GM21529 (cell line): ENCODE results near the gene MMP23B.
A peak's percentile ranks its signal among the peaks of the same experiment; 100 is the strongest.

ENCODE experiments used
- ATAC-seq: cut with Tn5 transposase; IDR thresholded peaks from one replicate; pipeline ENCODE4 v1.9.1; 2021; ENCODE audit not compliant: unreplicated experiment

Gene MMP23B

GRCh38 chr1:1602304-1602967 lies 29.5 kb upstream of the MMP23B start:
- ATAC-seq = no peak

DNA sequence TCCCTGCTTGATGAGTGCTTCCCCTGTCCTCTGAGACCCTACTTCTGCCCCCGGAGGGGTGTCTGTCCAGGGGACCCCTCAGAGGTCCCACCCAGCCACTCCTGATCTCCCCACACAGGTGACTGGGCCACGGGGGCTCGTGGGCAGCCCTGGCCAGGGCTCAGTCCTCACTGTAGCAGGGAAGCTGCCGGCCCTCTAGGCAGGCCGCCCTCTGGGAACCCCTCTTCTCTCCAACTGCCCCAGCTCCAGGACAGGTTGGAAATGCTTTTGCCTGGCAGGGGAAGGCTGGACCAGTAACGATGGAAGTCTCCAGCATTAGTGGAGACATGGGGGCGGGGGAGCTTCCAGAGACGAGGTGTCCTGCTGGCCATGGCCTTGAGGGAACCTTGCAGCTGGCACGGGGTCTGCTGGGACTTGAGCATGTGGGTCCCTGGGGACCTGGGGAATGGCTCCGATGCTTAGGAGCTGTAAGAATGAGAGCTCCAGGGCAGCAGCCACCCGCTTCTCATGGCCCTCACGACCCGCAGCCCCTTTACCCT lies 28.9 kb upstream of the MMP23B start:
- no peak for ATAC-seq

GRCh38 chr1:1603671-1604373 lies 28.2 kb upstream of the MMP23B start:
- ATAC-seq = no peak

DNA sequence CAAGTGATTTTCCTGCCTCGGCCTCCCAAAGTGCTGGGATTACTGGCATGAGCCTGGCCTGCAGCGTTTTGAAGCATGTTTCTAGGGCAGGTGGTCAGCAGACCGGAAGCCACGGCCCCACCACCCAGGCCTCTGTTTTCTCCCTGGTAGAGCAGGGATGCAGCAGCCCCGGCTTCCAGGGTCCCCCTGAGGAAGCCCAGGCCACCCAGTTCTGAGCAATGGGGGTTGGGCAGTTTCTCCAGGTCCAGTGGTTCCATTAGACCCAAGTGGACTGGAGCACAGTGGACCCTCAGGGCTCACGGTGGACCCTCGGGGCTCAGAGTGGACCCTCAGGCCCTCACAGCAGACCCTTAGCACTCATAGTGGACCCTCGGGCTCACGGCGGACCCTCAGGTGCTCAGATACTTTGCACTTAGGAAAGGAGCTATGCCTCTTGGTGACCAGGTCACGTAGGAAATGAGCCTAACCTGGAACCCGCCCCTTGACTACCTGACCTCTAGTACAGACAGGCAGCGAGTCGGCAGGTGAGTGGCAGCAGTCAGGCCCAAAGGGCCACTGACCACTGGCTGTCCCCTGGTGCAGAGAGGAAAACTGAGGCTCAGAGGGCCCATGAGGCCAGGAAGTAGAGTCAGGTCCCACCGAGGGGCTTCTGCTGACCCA lies 27.5 kb upstream of the MMP23B start:
- ATAC-seq = no peak

DNA sequence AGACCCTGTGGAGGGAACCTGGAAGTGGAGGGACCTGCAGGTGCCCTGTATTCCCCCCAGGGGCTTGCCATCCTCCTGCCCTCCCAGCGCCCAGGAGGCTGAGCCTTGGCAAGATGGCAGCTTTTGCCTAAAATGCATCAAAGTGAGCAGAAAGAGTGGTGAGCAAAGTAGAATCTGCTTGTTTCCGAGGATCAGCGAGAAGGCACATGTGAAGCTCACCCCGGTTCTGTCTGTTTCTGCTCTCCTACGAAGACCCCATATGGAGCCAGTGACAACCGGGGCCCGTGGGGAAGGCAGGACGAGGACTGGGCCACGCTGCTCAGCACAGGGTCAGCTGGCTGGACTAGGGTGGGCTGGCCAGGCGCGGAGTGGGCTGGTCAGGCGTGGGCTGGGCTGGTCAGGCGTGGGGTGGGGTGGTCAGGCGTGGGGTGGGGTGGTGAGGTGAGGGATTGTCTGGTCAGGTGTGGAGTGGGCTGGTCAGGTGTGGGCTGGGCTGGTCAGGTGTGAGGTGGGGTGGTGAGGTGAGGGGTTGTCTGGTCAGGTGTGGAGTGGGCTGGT lies 26.9 kb upstream of the MMP23B start:
- ATAC-seq = no peak

DNA sequence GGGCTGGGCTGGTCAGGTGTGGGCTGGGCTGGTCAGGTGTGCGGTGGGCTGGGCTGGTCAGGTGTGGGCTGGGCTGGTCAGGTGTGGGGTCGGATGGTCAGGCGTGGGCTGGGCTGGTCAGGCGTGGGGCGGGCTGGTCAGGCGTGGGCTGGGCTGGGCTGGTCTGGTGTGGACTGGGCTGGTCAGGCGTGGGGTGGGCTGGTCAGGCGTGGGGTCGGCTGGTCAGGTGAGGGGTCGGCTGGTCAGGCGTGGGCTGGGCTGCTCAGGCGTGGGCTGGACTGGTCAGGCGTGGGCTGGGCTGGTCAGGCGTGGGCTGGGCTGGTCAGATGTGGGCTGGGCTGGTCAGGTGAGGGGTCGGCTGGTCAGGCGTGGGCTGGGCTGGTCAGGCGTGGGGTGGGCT lies 26.2 kb upstream of the MMP23B start:
- ATAC-seq = no peak

DNA sequence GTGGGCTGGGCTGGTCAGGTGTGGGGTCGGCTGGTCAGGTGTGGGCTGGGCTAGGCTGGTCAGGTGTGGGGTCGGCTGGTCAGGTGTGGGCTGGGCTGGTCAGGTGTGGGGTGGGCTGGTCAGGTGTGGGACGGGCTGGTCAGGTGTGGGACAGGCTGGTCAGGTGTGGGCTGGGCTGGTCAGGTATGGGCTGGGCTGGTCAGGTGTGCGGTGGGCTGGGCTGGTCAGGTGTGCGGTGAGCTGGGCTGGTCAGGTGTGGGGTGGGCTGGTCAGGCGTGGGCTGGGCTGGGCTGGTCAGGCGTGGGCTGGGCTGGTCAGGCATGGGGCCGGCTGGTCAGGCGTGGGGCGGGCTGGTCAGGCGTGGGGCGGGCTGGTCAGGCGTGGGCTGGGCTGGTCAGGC lies 25.7 kb upstream of the MMP23B start:
- ATAC-seq = no peak

DNA sequence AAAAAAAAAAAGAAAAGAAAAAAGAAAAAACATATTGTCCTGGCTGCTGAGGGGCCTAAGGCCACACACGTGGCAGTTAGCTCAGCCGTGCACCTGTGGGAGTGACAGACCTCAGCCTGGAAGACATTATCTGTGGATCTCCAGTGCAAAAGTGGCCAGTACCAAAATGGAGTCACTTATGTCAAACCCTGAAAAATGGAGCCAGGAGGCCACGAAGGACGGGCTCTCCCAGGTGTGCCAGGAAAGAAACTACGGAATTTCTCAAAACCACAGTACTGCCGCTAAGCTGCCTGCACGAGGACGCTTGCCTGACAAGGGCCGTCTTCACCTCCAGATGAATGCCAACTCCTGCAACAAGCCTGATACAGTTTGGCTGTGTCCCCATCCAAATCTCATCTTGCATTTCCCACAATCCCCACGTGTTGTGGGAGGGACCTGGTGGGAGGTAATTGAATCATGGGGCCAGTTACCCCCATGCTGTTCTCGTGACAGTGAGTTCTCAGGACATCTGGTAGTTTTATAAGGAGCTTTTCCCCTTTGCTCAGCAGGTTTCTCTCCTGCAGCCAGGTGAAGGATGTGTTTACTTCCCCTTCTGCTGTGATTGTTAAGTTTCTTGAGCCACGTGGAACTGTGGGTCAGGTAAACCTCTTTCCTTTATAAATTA lies 22.0 kb upstream of the MMP23B start:
- no peak for ATAC-seq

DNA sequence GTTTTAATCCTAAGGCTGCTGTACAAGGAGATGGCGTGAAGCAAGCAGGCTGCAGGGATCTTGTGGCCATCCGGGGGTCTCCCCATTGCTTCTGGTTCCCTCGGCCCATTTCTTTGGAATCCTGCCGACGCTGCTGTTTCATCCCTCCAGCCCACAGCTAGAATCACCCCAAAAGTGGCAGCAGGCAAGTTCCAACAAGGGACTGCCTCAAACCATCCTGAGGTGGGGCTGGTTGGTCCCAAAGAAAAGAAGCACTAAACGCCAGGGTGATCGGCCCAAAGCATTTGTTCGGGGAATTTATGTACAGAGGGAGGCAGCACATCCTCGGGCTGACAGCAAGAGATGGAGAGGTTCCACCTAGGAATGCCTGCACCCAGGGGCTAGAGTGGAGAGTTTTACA lies 21.2 kb upstream of the MMP23B start:
- ATAC-seq = no peak

GRCh38 chr1:1612104-1612400 lies 19.9 kb upstream of the MMP23B start:
- no peak for ATAC-seq

GRCh38 chr1:1613509-1614082 lies 18.4 kb upstream of the MMP23B start:
- ATAC-seq = no peak

DNA sequence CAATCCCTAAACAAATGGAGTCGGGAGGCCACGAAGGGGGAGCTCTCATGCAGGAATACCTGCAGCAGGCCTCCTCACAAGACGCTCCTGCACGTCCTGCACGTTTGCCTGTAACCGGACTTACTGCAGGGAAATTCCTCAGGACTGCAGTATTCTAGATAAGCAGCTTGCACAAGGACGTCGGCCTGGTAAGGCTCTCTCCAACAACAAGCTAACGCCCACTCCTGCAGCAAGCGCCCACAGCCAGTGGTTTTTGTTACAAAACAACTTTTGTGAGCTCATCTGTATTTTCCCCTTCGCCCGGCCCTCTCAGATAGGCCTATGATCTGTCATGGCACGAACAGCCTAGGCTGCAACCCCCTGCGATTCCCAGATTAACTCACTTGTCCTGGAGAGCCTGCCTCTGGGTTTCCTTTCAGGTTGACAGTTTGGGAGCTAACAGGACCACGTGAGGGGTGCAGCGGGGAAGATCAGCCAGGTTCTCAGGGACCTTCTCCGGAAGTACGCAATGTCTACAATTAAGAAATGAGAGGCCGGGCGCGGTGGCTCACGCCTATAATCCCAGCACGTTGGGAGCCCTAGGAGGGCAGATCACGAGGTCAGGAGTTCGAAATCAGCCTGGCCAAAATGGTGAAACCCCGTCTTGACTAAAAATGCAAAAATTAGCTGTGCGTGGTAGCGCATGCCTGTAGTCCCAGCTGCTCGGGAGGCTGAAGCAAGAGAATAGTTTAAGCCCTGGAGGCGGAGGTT lies 17.6 kb upstream of the MMP23B start:
- ATAC-seq = no peak

GRCh38 chr1:1614954-1615255 lies 17.1 kb upstream of the MMP23B start:
- no peak for ATAC-seq

DNA sequence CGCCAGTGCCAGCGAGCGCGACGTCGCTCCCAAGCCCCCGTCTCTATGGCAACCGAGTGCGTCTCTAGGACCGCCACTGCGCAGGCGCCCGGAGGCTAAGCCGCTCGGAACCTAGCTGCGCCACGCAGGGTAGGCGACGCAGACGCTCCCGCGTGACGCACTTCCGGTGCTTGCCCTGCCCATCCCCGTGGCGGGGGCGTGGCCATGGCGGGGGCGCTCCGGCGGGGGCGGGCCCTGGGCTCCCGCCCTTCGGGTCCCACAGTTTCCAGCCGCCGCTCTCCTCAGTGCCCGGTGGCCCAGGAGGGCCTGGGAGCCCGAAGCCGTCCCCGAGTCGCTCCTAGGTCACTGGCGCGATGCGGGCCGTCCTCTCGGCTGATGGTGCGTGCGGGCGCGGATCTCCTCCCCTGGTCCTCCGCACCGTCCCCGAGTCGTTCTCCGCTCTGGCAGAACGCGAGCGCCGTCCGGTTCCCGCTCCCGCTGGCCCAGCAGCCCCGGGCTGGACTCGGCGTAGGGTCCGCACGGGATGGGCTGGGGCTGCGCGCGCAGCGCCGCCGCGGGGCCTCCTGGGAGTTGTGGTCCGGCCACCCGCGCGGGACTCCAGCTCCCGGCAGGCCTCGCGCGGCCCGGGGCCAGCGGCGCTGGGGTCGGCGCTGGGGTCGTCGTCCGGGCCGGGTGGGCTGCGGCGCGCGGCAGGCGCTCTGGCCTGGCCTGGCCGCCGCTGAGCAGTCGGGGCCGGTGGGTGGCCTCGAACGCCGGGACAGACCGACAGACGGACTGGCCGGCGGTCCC lies 16.5 kb upstream of the MMP23B start, which contains the start of gene MIB2:
Gene MIB2, plus strand, starts transcription at position 245 of the 789 bp plus-strand sequence. CDS start 7,953 bp downstream, outside the sequence.
- peak; percentile 82 for ATAC-seq

DNA sequence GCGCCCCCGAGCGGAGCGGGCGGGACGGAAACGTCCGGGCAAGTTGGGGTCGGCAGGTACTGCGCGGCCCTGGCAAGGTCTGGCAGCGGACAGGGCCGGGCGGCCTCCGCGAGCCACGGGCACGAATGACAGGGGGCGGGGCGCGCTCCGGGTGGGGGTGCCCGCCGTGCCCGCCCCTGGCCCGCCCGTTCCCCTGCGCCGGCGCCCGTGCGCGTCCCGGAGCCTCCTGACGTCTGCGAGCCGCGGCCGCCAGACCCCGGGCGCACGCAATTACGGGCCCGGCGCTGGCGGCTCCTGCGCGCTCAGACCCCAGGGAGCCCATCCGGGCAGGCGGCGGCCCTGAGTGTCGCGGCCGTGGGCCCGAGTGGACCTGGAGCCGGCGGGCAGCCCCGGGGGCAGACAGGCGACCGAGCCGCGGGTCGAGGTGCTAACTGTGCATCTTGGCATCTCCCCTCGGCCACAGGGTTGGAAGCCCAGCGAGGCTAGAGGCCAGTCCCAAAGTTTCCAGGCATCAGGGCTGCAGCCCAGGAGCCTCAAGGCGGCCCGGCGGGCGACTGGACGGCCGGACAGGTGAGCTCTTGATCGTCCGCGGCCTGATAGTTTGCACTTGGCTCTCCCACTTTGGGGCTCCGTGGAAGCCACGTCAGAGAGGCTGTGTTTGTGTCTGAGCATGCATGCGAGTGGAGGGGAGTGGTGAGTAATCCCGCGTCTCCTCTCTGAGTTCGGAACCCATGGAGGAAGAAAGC lies 15.8 kb upstream of the MMP23B start:
- peak; percentile 22 for ATAC-seq

DNA sequence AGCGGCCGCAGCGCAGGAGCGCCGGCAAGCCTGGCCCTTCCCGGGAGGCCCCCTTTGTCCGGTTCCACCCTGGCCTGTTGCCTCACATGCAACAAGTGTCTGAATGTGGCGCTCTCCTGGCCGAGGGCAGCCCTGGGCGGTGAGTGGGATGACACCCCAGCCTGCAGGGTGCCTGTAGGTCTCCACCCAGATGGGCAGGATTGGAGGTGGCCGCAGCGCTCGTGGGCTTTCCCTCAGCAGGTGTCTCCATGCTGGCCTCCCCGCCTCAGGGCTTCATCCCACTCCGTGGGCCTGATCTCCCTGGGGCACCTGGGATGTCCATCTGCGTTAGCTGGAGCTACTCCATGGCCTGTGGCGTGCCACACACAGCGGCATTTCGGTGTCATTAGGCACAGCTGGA lies 15.1 kb upstream of the MMP23B start:
- no peak for ATAC-seq

- no peak for ATAC-seq
Measured at GRCh38 chr1:1617516-1617915, 14.5 kb upstream of the MMP23B start.

DNA sequence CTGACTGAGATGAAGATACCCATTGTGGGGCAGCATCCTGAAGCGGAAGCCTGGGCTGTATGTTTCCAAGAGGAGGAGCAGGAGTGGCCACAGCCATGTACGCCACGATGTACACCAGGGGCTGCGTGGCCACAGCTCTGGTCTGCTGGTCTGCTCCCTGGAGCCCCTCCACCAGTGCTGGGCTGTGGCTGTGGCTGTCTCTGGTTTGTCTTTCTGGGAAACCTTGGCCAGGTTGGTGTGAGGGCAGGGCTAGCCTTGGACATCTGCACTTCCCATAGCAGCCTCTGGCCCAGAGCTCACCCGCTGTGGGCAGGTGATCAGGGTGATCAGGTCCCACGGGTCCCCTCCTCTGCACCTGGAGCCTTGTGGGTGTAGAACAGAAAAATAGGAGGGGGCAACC lies 14.0 kb upstream of the MMP23B start:
- no peak for ATAC-seq
